ENCODE measurements around the gene FERMT3.

FERMT3 gene

GRCh38 chr11:64259533-64260067 lies 53.1 kb downstream of the FERMT3 start:
- Histone ChIP-seq H3F3A (ENCODE audit: insufficient read depth, low read length) (no peaks in the 10 kb centered on the region), H3K27ac (ENCODE audit: low read length) (no peak overlapping the region), H2AFZ (ENCODE audit: low read length) (no peak overlapping the region), H3K36me3 (replicated peaks; ENCODE audit: insufficient read depth, low read length) (no peaks in the 10 kb centered on the region), H3K4me1 (ENCODE audit: low read length) (no peaks in the 10 kb centered on the region), H3K79me2 (ENCODE audit: low read length) (no peaks in the 10 kb centered on the region), H3K9me3 (replicated peaks; ENCODE audit: insufficient read depth, low read length) (no peaks in the 10 kb centered on the region), H3K9ac (ENCODE audit: low read length) (no peak overlapping the region), H3K4me3 (ENCODE audit: low read length) (no peak overlapping the region), H3K9me2 (replicated peaks; ENCODE audit: insufficient read depth, low read length) (no peaks in the 10 kb centered on the region), H3K4me2 (ENCODE audit: low read depth, low read length) (no peak overlapping the region), H3K27me3 (replicated peaks; ENCODE audit: insufficient read depth, low read length) (no peaks in the 10 kb centered on the region), H4K20me1 (ENCODE audit: insufficient read depth, low read length) (no peaks in the 10 kb centered on the region)
- no peak for DNase-seq
- TF ChIP-seq EZH2phosphoT487 (IDR thresholded peaks at IDR 0.05; ENCODE audit: low read length) (no peak), EZH2 (optimal IDR thresholded peaks at IDR 0.05; ENCODE audit: low read depth, low read length) (no peak)
- TF ChIP-seq, protein P1, sequence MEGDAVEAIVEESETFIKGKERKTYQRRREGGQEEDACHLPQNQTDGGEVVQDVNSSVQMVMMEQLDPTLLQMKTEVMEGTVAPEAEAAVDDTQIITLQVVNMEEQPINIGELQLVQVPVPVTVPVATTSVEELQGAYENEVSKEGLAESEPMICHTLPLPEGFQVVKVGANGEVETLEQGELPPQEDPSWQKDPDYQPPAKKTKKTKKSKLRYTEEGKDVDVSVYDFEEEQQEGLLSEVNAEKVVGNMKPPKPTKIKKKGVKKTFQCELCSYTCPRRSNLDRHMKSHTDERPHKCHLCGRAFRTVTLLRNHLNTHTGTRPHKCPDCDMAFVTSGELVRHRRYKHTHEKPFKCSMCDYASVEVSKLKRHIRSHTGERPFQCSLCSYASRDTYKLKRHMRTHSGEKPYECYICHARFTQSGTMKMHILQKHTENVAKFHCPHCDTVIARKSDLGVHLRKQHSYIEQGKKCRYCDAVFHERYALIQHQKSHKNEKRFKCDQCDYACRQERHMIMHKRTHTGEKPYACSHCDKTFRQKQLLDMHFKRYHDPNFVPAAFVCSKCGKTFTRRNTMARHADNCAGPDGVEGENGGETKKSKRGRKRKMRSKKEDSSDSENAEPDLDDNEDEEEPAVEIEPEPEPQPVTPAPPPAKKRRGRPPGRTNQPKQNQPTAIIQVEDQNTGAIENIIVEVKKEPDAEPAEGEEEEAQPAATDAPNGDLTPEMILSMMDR (IDR thresholded peaks at IDR 0.05; ENCODE audit: low read length), result no peak

- DNase-seq, result no peak
These were observed 53.7 kb downstream of the FERMT3 start for GRCh38 chr11:64260147-64260708.

DNA sequence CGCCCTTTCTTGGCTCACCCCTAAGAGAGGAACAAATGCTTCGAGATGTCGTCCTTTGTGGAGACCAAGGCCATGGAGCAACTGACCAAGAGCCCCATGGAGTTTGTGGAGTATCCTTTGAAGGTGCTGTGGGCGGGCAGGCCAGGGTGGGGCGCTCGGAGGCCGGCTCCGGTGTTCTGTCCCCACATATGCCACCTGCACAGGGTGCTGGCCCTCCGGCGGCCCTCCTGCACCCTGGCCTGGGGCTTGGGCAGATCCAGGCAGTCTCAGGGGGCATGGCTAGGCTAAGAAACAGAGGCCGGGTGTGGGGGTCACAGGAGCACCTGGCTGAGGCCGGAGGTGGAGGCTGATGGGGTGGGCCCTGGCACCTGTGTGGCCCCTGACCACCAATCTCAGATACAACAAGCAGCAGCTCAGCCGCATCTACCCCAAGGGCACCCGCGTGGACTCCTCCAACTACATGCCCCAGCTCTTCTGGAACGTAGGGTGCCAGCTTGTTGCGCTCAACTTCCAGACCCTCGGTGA lies 55.1 kb downstream of the FERMT3 start:
- no peak for DNase-seq
- Histone ChIP-seq H3K79me2 (ENCODE audit: low read length) (no peaks in the 10 kb centered on the region), H3F3A (ENCODE audit: insufficient read depth, low read length) (no peaks in the 10 kb centered on the region), H3K27me3 (replicated peaks; ENCODE audit: insufficient read depth, low read length) (no peaks in the 10 kb centered on the region), H2AFZ (ENCODE audit: low read length) (no peak overlapping the region), H4K20me1 (ENCODE audit: insufficient read depth, low read length) (no peaks in the 10 kb centered on the region), H3K4me1 (ENCODE audit: low read length) (no peaks in the 10 kb centered on the region), H3K9me2 (replicated peaks; ENCODE audit: insufficient read depth, low read length) (no peaks in the 10 kb centered on the region), H3K9me3 (replicated peaks; ENCODE audit: insufficient read depth, low read length) (no peaks in the 10 kb centered on the region), H3K4me3 (ENCODE audit: low read length) (no peak overlapping the region), H3K4me2 (ENCODE audit: low read depth, low read length) (no peak overlapping the region), H3K9ac (ENCODE audit: low read length) (no peak overlapping the region), H3K27ac (ENCODE audit: low read length) (no peak overlapping the region), H3K36me3 (replicated peaks; ENCODE audit: insufficient read depth, low read length) (no peaks in the 10 kb centered on the region)
- TF ChIP-seq EZH2phosphoT487 (IDR thresholded peaks at IDR 0.05; ENCODE audit: low read length) (no peak), EZH2 (optimal IDR thresholded peaks at IDR 0.05; ENCODE audit: low read depth, low read length) (no peak)
- TF ChIP-seq, protein P1 (IDR thresholded peaks at IDR 0.05; ENCODE audit: low read length), result no peak

More at GRCh38 chr11:64260147-64260708, 53.7 kb downstream of the FERMT3 start:
- H3K4me1 ChIP-seq (ENCODE audit: low read length), result no peaks in the 10 kb centered on the region
- H3K79me2 ChIP-seq (ENCODE audit: low read length), result no peaks in the 10 kb centered on the region
- H4K20me1 ChIP-seq (ENCODE audit: insufficient read depth, low read length), result no peaks in the 10 kb centered on the region
- H3F3A ChIP-seq (ENCODE audit: insufficient read depth, low read length), result no peaks in the 10 kb centered on the region
- H3K9me3 ChIP-seq (replicated peaks; ENCODE audit: insufficient read depth, low read length), result no peaks in the 10 kb centered on the region
- no peak overlapping the region for H3K4me3 ChIP-seq (ENCODE audit: low read length)
- no peak overlapping the region for H3K9ac ChIP-seq (ENCODE audit: low read length)
- H3K36me3 ChIP-seq (replicated peaks; ENCODE audit: insufficient read depth, low read length), result no peaks in the 10 kb centered on the region
- H3K27me3 ChIP-seq (replicated peaks; ENCODE audit: insufficient read depth, low read length), result no peaks in the 10 kb centered on the region
- no peak for TF ChIP-seq EZH2 (optimal IDR thresholded peaks at IDR 0.05; ENCODE audit: low read depth, low read length)
- TF ChIP-seq, protein P1 (IDR thresholded peaks at IDR 0.05; ENCODE audit: low read length), result no peak
- no peak for TF ChIP-seq EZH2phosphoT487 (IDR thresholded peaks at IDR 0.05; ENCODE audit: low read length)
- H3K4me2 ChIP-seq (ENCODE audit: low read depth, low read length), result no peak overlapping the region
- no peak overlapping the region for H3K27ac ChIP-seq (ENCODE audit: low read length)
- H2AFZ ChIP-seq (ENCODE audit: low read length), result no peak overlapping the region
- no peaks in the 10 kb centered on the region for H3K9me2 ChIP-seq (replicated peaks; ENCODE audit: insufficient read depth, low read length)

All from MM.1S (cell line).